Measurements from ENCODE around the gene SMIM34.
"Not testable (repeated sequence)": the region's sequence is repeated elsewhere in the genome, so short reads cannot be mapped to it uniquely, and the experiment has no call there.

The SMIM34 gene, protein sequence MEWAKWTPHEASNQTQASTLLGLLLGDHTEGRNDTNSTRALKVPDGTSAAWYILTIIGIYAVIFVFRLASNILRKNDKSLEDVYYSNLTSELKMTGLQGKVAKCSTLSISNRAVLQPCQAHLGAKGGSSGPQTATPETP

DNA sequence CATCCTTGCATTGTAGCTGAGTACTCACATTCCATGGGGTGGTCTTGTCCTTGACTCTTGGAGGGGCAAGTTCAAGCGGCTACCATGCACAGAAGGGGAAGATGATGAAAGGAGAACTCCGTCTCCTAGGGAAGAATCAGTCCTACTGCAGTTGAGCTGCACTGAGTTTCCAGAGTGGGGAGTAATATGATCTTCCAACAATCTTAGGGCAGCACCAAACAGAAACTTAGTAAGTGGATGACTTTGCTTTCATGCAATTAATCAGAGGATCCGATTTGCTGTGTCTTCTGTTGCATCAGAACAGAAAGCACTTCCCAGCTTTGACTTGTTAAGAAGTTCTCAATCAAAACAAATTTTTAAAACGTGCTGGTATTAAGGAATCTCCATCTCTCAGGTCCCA is at the start of gene SMIM34:
SMIM34 (minus strand) TSS at position 147 of the 400 bp plus-strand sequence; CDS start at position 35, 112 bp downstream.
- not testable (repeated sequence) for DNase-seq

DNA sequence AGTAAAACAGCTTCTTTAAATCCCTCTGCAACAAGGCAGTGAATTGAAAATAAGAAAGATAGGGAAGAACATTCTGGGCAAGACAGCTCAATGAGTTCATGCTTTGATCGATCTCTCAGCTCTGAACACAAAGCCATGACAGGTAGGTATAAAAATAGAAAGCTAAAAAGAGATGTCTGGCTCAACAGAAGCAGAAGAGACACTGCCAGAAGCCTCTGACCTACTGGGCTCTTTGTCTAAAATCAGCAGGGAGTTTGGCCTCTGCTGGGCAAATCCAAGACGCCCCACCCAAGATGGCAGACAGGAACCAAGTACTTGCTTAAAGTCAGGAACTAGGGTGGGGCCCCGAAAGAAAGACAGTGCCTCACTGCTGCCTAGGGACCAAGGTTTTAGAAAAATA is 43.6 kb upstream of the SMIM34 start:
- not testable (repeated sequence) for DNase-seq

DNA sequence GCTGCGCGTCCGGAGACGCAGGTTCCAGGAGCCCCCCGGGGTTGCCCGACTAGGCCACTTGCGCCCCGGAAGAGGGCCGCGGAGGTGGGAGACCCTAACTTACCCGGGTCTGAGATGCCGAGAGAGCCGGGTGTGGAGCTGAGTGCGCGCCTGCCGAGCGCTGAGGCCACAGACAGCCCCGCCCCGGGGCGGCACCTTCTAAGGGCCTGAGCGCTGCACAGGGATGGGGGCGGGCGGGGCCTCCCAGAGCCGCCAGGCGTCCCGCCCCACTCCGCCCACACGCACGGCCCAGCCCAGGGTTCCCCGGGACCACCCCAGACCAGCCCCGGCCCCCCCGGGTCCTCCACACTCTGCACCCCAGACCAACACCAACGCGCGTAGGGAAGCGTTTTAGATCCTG is 35.7 kb upstream of the SMIM34 start:
- DNase-seq, result not testable (repeated sequence)

DNA sequence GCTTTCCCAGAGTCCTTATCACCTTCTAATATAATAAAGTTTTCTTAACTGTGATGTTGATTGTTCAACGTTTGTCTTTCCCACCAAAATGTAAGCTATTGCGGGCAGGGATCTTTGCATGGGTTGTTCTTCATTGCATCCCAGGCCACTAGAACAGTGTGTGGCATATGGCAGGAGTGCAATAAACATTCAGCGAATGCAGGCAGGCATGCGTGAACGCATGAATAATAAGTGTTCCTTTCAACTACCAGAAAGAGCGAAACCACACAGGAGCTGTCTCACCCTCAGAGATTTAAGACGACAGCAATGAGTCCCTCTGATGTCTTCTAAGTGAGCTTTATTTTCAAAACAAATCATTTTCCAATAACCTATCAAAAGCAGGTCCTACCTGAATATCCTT is 34.5 kb upstream of the SMIM34 start:
- DNase-seq, result not testable (repeated sequence)

DNA sequence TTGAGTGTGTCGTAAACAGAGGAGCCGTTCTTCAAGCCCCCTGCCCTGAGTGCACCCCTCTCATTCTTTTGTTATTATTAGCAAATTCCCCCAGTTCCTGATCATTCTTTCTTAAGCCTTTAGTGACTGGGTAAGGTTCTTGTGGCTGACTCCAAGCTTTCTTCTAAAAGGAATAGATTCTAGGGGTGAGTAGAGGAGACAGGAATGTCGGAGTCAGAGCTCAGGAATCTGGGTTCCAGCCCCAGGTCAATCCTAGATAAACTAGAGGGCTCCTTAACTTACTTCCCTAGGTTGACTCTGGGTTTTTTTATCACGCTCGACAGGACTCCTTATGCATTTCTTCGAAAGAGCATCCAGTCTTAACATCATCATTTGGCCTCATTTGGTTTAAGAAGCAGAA is 32.4 kb upstream of the SMIM34 start:
- DNase-seq, result not testable (repeated sequence)

DNA sequence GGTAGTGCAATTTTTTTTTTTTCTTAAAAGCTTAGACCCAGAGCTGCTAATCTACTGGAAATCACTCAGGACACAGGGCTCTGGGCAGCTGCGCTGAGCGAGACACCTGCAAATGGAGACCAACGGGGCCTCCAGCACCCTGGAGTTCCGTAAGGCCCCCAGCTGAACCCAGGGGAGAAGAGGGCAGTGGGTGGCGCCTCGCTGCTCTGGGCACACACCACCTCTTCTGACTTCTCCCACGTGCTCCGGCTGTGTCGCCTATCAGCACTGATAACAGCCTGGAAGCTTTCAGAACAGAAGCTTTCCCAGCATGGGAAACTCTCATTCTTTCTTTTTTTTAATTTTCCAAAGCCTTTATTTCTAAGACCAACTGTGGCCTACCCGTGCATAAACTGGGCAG is 31.9 kb upstream of the SMIM34 start:
- DNase-seq, result not testable (repeated sequence)

DNA sequence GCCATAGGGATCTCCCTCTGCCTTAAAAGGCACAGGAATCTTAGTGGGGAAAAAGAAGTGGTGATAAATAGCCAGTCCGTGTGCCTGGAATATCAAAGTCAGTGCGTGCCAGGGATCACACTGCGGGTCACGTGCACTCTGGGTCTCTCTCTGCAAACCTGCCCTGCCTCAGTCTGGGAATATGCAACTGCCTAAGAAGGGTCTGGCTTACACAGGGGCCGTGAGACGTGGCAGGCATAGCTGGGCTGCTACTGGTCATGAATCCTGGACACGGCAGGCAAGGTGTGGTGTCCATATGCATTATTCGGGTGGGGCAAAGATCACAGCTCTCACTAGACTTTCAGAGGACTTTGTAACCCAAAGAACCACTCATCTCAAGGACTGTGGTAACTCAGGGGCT is 23.3 kb upstream of the SMIM34 start:
- not testable (repeated sequence) for DNase-seq

DNA sequence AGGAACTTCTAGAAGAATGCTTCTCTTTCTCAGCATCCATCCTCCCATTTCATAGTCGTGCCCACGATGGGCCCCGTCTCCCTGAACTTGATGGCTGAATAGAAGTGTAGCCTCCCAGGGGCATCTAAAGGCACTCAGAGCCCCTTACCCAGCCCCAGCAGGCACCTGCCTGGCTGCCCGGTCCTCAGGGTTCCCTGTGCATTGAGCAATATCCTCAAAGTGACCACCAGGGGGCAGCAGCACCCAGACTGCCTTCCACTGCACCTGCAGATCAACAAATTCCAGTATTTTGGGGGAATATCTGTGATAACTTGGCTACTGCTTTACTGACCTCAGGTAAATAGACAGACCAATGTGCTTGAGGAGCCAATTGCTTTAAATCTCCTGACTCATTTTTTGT is 19.7 kb upstream of the SMIM34 start:
- DNase-seq, result not testable (repeated sequence)

DNA sequence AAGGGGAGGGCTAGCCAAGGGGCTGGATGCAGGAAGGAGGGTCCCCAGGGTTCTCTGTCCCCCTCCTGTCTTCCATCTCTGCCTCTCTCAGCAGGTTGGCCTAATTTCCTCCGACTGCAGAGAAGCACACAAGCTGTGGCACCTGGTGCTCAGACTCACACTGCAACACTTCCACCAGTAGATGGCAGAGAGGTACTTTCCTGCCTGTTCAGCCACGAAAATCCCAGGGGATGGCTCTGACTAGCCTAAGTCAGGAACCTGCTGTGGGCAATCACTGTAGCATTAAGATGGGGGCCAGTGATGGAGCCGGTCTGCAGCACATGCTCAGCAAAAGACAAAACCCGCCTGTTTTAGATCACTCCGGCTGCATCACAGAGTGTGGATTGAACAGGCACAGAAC is 6.0 kb upstream of the SMIM34 start:
- not testable (repeated sequence) for DNase-seq

DNA sequence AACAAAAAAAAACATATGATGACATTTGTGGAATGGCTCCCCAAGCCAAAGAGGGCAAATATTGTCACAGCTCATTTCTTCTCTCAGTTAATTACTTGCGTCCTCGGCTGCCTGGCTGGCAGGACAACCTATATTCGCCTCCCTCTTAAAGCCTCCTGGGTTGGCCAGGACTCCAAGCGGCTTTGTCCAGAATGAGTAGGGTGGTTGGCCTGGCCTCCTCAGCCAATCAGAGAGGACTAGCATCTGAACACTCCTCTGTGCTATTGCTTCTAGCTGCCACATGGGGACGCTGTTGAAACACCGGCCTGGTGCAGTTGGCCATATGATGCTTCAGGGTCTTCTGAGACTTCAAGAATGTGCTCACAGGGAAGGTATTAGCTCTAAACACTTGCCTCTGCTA is 4.7 kb upstream of the SMIM34 start:
- not testable (repeated sequence) for DNase-seq

DNA sequence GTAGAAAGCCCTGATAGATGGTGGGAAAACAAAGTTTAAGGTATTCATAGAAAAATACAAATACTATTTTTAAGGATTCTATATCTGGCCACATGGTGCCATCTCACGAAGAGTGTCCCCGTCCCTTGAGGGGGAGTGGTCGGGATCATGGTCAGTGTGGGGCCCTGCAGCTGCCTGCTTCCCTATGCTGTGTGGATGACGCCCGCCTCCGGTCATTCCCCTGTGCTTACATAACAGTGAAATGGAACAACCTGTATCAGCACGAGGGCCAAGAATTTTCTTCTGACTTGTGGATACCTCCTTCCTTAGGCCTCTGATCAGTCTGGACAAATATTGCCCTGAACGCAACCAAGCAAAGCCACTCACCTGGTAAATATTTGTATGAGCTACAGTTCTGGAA is 3.6 kb upstream of the SMIM34 start:
- DNase-seq, result not testable (repeated sequence)

DNA sequence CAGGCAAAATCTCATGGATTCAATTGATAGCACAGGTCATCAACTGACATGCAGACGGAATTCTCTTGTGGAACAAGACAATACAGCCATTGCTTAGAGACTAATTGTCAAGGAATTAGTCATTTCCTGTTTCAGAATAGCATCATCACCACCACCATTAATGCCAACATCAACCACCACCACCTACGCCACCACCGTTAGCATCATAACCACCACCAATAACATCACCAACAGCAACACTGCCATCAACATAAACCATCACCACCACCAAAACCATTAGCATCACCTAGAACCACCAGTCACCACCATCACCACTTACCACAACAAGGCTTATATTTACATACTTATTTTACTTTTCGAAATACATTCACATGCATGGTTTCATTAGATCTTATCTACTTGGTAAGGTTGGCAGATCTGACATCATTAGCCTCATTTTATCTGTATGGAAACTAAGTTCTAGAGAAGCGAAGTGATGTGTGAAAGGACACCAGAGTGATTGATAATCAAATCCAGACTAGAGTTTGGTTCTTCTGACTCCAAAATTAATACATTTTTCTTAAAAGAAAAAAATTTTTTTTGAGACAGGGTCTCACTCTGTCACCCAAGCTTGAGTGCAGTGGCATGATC is 6.2 kb downstream of the SMIM34 start:
- DNase-seq, result not testable (repeated sequence)

DNA sequence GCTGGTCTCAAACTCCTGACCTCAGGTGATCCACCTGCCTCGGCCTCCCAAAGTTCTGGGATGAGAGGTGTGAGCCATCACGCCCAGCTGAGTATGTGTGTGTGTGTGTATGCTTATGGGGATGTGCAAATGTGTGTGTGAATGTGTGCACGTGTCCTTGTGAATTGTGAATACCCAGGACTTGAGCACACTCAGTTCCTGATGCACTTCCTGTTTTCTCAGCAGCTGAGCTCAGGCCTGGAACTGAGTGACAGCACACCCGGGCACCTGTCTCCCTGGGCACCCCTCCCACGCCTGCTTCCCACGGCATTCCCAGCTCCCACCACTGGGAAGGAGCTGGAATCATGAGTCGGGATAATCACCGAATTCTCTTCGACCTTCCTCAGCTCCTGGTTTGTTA is 16.5 kb downstream of the SMIM34 start:
- DNase-seq, result not testable (repeated sequence)

DNA sequence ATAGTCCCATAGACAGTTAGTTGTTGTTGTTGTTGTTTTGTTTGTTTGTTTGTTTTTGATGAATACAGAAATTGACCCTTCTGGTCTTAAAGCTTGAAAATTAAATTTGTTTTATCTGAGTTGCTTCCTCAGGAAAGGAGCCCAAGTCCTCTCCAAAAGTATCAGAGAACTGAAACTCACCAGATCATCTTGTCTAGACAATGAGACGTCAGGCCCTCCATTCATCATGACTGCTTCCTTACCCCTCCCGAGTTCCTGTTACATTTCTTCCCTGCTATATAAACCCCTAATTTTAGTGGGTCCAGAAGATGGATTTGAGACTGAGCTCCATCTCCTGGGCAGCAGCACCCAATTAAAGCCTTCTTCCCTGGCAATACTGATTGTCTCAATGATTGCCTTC is 17.1 kb downstream of the SMIM34 start:
- not testable (repeated sequence) for DNase-seq

DNA sequence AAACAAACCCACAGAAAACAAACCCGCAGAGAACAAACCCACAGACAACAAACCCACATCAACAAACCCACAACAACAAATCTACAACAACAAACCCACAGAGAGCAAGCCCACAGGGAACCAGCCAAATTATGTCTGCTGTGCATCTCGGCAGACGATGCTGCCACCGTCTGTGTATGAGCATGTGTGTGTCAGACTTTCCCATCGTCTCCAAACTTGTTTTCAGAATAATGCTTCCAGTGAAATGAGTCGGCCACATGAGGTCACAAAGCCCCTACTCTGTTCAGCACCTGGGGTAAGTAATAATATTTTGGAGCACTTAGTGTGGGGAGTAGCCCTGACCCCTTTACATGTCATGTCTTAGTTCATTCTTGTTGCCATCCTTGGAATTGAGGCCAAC is 17.6 kb downstream of the SMIM34 start:
- DNase-seq, result not testable (repeated sequence)

DNA sequence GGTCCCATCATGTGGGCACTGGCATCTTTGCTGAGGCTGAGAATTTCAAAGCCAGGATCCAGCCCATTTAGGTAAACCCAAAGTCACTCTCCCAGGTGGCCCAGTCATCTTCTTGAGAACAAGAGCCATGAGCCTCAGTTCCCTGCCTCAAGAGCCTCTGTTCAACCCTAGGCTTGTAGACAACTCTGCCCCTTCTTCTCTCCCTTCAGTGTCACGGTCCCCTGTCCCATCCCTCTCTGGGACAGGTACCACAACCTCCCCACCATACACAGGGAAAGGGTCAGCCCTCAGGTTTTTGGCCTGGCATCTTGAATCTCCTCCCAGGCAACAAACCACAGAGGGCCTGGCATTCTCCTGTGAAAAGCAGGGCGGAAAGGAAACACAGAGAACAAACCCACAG is 18.1 kb downstream of the SMIM34 start:
- not testable (repeated sequence) for DNase-seq

DNA sequence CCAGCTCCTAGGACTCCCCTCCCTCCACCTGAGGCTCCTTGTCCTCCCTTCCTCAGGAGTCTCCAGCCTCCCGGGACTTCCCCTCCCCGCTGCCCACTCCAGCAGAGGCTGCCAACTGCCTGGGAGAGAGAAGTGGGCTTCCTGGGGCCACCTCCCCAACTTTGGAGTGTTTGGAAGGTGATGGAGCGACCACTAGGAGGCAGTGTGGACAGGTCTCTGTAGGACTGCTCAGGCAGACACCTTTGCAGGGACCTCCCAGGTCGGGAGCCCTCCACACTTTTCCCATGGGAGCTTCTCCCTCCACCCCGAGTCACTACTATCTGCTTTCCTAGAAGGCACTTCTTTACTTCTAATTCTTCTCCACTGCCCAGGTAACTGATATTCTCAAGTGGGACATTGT is 19.0 kb downstream of the SMIM34 start:
- DNase-seq, result not testable (repeated sequence)

DNA sequence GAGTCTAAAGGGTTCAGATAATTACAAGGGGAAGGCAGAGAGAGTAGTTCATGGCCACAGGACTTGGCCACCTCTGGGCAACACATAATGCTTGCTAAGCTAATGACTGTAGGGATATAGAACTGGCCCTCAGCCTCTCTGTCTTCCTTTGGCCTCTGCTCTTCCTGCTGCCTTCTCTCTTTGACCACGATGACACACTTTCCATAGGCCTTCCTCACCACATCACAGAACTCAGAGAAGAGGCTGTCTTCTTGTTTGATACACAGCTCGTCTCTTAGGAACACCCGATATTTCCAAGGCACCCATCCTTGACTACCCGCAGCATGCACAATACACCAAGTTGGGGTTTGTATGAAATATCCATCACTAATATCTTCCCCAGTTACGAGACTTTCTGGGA is 23.2 kb downstream of the SMIM34 start:
- not testable (repeated sequence) for DNase-seq

DNA sequence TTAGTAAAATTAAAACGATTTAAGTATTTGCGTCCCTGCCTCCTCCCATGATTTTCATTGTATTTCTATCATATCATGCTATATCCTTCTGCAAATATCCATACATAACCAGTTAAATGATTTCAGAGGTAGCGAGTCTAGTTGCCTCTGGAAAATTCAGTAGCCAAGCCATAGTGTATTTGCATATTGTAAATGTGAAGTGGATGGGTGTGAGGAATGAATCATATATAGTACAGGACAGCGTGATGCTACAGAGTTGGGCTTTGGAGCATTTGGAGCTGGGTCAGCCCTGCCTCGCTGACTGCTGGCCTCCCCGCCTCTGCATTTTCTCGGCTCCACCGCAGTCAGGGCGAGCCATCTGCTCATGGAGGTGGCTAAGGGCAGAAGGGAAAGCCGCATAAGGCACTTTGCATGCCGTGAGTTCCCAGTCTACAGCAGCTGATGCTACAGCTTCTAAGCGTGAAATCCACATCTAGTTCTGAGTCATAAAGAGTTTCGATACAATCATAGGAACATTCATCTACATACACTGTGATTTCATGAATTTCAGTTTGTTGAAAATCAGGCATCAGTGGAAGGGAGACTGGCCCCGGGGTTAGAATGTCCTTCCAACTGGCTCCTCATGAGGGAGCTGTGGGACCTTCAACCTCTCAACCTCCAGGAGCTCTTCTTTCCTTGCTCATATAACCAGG is 39.9 kb downstream of the SMIM34 start:
- DNase-seq, result not testable (repeated sequence)

DNA sequence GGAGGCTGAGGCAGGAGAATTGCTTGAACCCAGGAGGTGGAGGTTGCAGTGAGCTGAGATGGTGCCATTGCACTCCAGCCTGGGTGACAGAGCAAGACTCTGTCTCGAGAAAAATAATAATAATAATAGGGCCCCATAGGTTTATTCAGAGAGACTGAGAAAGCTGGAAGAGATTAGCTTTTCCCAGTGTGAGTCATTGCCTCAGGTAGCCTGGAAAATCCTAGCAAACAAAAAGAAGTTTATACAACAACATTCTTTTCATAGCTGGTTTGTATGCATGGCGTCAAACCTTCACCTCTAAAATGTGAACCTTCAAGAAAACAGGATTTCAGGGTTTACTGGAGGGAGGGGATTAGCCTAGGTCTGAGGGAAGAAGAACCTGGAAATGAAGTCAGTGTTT is 40.6 kb downstream of the SMIM34 start:
- not testable (repeated sequence) for DNase-seq

DNA sequence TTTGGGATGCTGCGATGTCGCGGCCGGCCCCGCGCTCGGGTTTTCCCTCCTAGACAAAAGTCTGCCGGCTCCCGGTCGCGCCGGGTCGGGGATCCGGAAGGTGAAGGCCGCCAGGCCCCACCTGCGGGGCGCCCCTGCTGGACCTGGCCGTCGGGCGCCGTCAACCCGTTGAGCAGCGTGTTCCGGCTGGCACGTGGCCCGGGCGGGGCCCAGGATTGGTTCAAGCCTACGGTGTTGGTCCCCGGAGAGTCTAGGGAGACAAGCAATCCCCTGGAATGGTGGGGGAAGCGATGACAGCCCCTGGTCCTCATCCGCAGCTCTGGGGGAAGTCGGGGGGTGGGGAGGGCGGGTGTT is 48.2 kb downstream of the SMIM34 start:
- DNase-seq, result not testable (repeated sequence)

DNA sequence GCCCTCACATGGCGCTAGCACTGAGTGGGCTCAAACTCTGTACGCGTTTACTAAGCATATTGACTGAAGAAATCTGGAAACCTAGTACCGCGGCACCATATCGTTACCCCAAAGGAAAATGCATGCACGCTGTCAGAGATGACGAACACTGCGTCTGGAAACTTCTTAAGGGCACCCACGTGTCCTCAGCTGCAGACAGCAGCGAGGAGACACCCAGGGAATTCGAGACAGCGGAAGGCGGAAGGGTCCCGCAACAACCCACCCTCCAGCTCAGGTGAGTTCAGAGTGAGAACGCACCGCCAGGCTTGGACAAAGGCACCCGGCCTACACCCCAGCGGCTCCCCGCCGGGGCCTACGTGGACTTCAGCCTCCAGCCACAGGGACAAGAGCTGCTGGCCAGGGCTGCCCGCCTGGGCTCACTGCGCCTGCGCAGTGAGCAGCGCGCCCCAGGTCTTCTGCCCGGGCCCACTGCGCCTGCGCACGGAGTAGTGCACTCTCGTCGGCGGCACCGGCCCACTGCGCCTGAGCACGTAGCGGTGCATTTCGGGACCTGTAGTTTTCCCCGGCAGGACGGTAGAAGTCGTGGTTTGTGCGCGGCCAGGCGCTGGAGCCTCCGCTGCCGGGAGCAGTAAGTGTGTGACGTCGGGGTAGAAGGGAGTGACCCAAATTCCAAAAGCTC is 48.7 kb downstream of the SMIM34 start, which contains the start of gene SMIM11:
SMIM11 (plus strand) TSS at position 568 of the 679 bp plus-strand sequence. CDS start 3,998 bp downstream, outside the sequence.
- not testable (repeated sequence) for DNase-seq

DNA sequence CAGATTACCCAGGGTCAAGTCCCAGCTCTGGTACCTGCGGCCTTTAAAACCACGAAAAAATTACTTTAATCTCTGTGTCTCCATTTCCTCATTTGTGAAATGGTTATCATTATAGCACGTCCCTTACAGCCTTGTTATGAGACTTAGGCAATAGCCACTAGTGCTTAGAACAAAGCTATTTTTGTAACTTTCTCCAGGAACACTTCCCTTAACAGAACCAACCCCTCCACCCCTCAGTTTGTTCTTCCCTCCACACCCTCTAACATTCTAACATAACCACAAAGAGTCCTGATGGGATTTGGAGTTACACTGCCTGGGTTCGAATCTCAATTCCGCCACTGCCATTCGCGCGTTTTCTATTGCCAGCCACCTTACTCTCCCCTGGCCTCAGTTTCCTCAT is 49.3 kb downstream of the SMIM34 start:
- DNase-seq, result not testable (repeated sequence)

DNA sequence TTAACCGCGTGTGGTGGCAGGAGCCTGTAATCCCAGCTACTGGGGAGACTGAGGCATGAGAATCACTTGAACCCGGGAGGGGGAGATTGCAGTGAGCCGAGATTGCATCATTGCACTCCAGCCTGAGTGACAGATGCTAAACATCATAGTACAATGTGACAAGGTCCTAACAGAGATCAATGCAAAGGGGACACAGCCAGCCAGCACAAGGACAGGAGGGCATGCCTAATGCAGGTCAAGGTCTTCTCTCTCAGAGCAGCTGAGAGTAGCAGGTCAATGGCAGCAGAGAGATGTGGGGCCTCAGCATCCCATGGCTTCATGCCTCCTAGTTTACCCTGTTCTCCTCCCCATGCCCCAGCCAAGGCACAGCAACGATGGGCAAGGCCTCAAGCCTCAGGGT is 51.4 kb downstream of the SMIM34 start:
- no peak for DNase-seq
